ENCODE results near the gene TRIM54.

The TRIM54 gene

DNA sequence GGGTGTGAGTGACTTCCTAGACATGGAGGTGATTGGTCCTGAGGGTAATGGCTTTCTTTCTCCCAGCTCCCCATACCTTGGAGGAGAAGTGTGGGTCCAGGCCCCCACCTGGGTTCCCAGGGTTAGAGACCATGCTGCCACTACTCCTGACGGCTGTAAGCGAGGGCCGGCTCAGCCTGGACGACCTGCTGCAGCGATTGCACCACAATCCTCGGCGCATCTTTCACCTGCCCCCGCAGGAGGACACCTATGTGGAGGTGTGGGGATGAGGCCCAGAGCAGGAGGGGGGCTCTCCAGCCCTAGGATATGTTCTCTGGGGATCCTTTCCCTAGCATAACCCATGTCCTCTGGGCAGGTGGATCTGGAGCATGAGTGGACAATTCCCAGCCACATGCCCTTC is 43.3 kb upstream of the TRIM54 start:
- TF ChIP-seq ZNF23 (tag by site-specific recombination; IDR thresholded peaks at IDR 0.05; ENCODE audit: borderline replicate concordance) = no peak
- CTCF ChIA-PET = no interaction called here
- peaks cover 10 to 100% of the 10 kb centered on the region in 2 experiments; a peak in 2 of 3 replicates for H3K36me3 ChIP-seq (ENCODE audit: control insufficient read depth in 2 of 2, insufficient read depth in 1 of 2, low read length in 2 of 2)

DNA sequence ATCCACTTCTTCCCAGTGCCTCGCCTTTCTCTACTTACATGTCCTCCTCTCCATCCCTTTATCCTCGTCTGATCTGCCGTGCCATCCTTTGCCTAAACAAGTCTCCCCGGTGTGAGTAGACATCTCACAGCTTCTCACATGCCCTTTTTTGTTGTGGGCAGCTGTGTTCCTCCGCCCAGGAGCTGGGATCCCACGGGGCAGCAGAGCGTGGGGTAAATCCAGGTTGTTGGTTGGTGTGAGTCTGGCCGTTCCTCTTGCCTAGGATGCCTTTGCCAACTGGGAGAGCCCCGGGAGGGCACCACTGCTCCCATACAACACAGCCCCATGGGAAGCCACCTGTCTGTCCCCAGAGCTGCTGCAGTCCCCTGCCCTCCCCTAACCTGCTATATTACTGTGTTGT is 41.8 kb upstream of the TRIM54 start:
- peaks cover 10 to 97% of the 10 kb centered on the region in 2 experiments; a peak in 2 of 3 replicates for H3K36me3 ChIP-seq (ENCODE audit: control insufficient read depth in 2 of 2, insufficient read depth in 1 of 2, low read length in 2 of 2)
- no peak for TF ChIP-seq ZNF19 (tag by site-specific recombination; IDR thresholded peaks at IDR 0.05; ENCODE audit: low read depth)
- TF ChIP-seq, protein P1, sequence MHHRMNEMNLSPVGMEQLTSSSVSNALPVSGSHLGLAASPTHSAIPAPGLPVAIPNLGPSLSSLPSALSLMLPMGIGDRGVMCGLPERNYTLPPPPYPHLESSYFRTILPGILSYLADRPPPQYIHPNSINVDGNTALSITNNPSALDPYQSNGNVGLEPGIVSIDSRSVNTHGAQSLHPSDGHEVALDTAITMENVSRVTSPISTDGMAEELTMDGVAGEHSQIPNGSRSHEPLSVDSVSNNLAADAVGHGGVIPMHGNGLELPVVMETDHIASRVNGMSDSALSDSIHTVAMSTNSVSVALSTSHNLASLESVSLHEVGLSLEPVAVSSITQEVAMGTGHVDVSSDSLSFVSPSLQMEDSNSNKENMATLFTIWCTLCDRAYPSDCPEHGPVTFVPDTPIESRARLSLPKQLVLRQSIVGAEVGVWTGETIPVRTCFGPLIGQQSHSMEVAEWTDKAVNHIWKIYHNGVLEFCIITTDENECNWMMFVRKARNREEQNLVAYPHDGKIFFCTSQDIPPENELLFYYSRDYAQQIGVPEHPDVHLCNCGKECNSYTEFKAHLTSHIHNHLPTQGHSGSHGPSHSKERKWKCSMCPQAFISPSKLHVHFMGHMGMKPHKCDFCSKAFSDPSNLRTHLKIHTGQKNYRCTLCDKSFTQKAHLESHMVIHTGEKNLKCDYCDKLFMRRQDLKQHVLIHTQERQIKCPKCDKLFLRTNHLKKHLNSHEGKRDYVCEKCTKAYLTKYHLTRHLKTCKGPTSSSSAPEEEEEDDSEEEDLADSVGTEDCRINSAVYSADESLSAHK (tag by site-specific recombination; IDR thresholded peaks at IDR 0.05) = no peak
- TF ChIP-seq KLF7 (tag by site-specific recombination; IDR thresholded peaks at IDR 0.05; ENCODE audit: borderline replicate concordance) = no peak
- no peak for TF ChIP-seq MYNN (tag by site-specific recombination; IDR thresholded peaks at IDR 0.05; ENCODE audit: borderline replicate concordance)
- no peak for TF ChIP-seq ZNF777 (tag by site-specific recombination; IDR thresholded peaks at IDR 0.05; ENCODE audit: borderline replicate concordance)
- no peak for TF ChIP-seq PRDM1 (tag by site-specific recombination; IDR thresholded peaks at IDR 0.05)
- TF ChIP-seq ZNF37A (tag by site-specific recombination; IDR thresholded peaks at IDR 0.05) = no peak
- no peak for TF ChIP-seq MZF1 (tag by site-specific recombination; IDR thresholded peaks at IDR 0.05; ENCODE audit: borderline replicate concordance)
- no peak for TF ChIP-seq ZNF112 (tag by site-specific recombination; IDR thresholded peaks at IDR 0.05)
- no peak for TF ChIP-seq ZFP37 (tag by site-specific recombination; IDR thresholded peaks at IDR 0.05)
- no peak for TF ChIP-seq ZNF311 (tag by site-specific recombination; IDR thresholded peaks at IDR 0.05; ENCODE audit: borderline replicate concordance)
- TF ChIP-seq ZNF626 (tag by site-specific recombination; IDR thresholded peaks at IDR 0.05) = no peak
- POLR2A ChIA-PET = interaction anchor here (0.9 kb wide), 1 partner anchor 14 kb away, joined by 3 read pairs; no protein-coding TSS in a partner anchor
- H3K4me1 ChIP-seq (ENCODE audit: control insufficient read depth, insufficient read depth, low read length) = no peaks in the 10 kb centered on the region
- H3K4me3 ChIP-seq (ENCODE audit: low read depth, low read length) = no peak overlapping the region
- H3K27ac ChIP-seq (ENCODE audit: extremely low read depth, low read depth, low read length) = no peak overlapping the region
- H3K9me3 ChIP-seq (ENCODE audit: control insufficient read depth, insufficient read depth, low read depth, low read length) = no peaks in the 10 kb centered on the region
- CTCF ChIA-PET = interaction anchor here (0.5 to 0.7 kb wide), 3 partner anchors 15 to 1327 kb away, joined by 3 to 4 read pairs (median 4); no protein-coding TSS in a partner anchor

More for the DNA sequence above, 43.3 kb upstream of the TRIM54 start:
- H3K9me3 ChIP-seq (ENCODE audit: control insufficient read depth, insufficient read depth, low read depth, low read length) = no peaks in the 10 kb centered on the region
- no peaks in the 10 kb centered on the region for H3K4me1 ChIP-seq (ENCODE audit: control insufficient read depth, insufficient read depth, low read length)
- no peak overlapping the region for H3K27ac ChIP-seq (ENCODE audit: extremely low read depth, low read depth, low read length)
- POLR2A ChIA-PET = interaction anchor here (0.6 kb wide), 1 partner anchor 9 kb away, joined by 4 read pairs; no protein-coding TSS in a partner anchor
- no peak overlapping the region for H3K4me3 ChIP-seq (ENCODE audit: low read depth, low read length)

DNA sequence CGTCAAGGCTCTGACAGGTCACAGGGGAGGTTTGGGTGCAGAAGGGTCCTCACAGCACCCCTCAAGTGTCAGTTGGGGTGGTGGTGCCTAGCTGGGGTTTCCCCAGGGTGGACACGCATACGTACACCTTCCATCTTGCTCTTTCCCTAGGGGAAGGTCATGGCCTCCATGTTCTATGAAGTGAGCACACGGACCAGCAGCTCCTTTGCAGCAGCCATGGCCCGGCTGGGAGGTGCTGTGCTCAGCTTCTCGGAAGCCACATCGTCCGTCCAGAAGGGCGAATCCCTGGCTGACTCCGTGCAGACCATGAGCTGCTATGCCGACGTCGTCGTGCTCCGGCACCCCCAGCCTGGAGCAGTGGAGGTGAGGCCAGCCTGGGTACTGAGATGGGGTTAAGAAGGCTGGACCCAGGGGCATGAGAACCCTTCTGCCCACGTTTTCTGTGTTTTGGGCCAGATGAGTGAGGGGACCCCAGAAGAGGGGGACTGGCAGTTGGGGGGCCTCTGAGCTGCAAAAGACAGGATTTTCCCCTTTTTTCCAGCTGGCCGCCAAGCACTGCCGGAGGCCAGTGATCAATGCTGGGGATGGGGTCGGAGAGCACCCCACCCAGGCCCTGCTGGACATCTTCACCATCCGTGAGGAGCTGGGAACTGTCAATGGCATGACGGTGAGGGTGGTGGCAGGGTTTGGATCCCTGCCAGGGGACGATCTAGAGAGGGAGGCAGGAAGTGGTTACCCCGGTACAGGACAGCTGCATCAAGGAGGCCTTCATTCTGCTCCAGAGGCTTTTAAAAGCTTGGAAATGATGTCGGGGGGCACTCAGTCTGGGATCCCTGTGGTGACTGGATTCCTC is 40.2 kb upstream of the TRIM54 start:
- peaks cover 7 to 81% of the 10 kb centered on the region in 2 experiments; a peak in 2 of 3 replicates for H3K36me3 ChIP-seq (ENCODE audit: control insufficient read depth in 2 of 2, insufficient read depth in 1 of 2, low read length in 2 of 2)
- CTCF ChIA-PET = interaction anchor here (0.8 kb wide), 1 partner anchor 61 kb away, joined by 3 read pairs; no protein-coding TSS in a partner anchor
- TF ChIP-seq ZIC2 (tag by site-specific recombination; IDR thresholded peaks at IDR 0.05) (no peak), TRIM28 (IDR thresholded peaks at IDR 0.05; ENCODE audit: borderline replicate concordance, low read length) (no peak), ZSCAN16 (tag by site-specific recombination; IDR thresholded peaks at IDR 0.05) (no peak), EGR2 (tag by site-specific recombination; IDR thresholded peaks at IDR 0.05; ENCODE audit: low read depth) (no peak)
- no peaks in the 10 kb centered on the region for H3K4me1 ChIP-seq (ENCODE audit: control insufficient read depth, insufficient read depth, low read length)
- no peaks in the 10 kb centered on the region for H3K9me3 ChIP-seq (ENCODE audit: control insufficient read depth, insufficient read depth, low read depth, low read length)
- POLR2A ChIA-PET = no interaction called here
- H3K4me3 ChIP-seq (ENCODE audit: low read depth, low read length) = no peak overlapping the region
- H3K27ac ChIP-seq (ENCODE audit: extremely low read depth, low read depth, low read length) = no peak overlapping the region
